HG03342 (cell line): ENCODE results near the gene CALR3.

Experiments used
- ATAC-seq: cut with Tn5 transposase; IDR thresholded peaks from one replicate; pipeline ENCODE4 v1.9.1; 2021; ENCODE audit warnings: mild to moderate bottlenecking, moderate library complexity; ENCODE audit not compliant: unreplicated experiment

CALR3 gene

GRCh38 chr19:16435238-16435917 lies 60.6 kb downstream of the CALR3 start:
- no peak for ATAC-seq

DNA sequence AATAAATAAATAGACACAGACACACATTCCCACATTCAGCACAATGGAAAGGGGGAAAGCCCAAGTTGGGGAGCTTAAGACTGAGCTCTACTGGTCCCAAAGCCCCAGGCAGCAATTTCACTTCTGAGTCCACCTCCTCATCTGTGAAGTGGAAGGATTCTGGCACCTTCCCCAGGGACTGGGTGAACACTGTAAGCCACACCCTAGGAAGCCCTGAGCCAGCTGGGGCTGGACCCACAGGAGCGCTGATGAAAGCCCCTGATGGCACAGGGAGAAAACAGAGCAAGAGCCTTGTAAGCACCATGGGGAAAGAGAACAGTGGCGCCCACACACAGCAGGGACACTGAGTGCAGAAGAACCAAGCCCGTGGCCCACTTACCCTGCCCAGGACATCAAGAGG lies 62.0 kb downstream of the CALR3 start:
- no peak for ATAC-seq

DNA sequence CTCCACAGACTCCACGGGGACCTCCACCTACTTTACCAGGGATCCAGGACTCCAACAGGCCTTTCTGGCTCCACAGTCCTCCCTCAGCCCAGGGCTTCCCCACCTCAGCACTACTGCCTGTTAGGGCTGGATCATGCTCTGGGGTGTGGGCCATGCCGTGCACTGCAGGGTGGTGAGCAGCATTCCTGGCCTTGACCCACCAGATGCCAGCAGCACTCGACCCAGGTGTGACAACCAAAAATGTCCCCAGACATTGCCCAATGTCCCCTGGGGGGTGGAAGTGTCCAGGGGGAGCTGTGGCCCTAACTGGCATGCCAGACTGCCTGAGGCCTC lies 66.2 kb downstream of the CALR3 start:
- ATAC-seq, result no peak

GRCh38 chr19:16429066-16429758 lies 66.8 kb downstream of the CALR3 start:
- no peak for ATAC-seq
